ENCODE results near the gene PLRG1.

PLRG1 gene

DNA sequence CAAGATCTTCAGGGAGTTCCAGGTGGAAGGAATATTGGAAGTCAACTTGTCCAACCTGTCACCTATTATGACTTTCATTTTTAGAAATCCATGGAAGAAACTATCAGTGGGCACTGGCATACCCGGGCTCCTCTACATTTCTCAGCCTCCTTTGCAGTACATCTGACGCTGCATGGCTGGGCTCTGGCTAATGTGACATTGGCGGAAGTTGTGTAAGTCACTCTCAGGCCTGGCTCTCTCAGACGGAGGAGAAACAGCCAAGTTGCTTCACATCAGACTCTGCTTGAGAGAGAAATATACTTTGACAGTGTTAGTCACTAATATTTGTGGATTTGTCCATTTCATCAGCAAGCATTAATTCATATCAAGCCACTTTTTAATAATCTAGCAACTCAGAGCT is 63.1 kb downstream of the PLRG1 start (continued):
- TF ChIP-seq ZNF121 (tag by site-specific recombination; IDR thresholded peaks at IDR 0.05) (no peak), ZNF658 (tag by site-specific recombination; IDR thresholded peaks at IDR 0.05) (no peak), ZNF114 (tag by site-specific recombination; IDR thresholded peaks at IDR 0.05) (no peak), TRIM28 (IDR thresholded peaks at IDR 0.05; ENCODE audit: borderline replicate concordance, low read length) (no peak), ZNF501 (tag by site-specific recombination; IDR thresholded peaks at IDR 0.05) (no peak), PRDM1 (tag by site-specific recombination; IDR thresholded peaks at IDR 0.05) (no peak), ZNF664 (tag by site-specific recombination; IDR thresholded peaks at IDR 0.05) (no peak), ZNF48 (tag by site-specific recombination; IDR thresholded peaks at IDR 0.05) (no peak)

DNA sequence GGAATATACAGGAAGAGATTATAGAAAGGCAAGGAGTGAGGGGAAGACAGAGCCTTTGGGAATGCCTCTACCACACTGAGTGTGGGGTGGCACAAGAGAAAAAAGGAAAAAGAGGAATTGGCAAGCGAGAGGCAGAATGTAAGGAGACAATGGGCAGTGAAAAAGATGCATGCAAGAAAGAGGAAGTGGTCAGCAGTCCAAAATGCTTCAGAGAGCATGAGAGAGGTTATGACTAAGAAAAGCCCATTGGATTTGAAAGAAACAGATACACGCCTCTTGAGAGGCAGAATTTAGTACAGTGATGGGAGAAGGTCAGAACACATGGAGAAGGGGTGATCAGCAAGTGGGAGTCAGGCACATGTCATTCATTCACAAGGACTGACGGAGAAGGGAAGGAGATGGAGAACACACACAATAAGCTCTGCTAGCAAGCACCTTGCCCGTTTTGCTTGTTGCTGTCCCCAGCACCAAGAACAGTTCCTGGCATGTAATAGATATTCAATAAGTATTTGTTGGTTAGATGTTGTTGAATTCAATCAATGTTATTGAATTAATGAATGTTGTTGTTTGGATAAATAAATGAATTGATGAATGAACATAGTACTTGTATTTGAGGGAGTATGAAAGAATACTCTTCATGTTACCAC is 65.0 kb downstream of the PLRG1 start:
- Histone ChIP-seq H3K36me3 (ENCODE audit: control insufficient read depth in 2 of 2, insufficient read depth in 1 of 2, low read length in 2 of 2) (no peaks in the 10 kb centered on the region), H3K4me1 (ENCODE audit: control insufficient read depth, insufficient read depth, low read length) (no peaks in the 10 kb centered on the region), H3K4me3 (ENCODE audit: low read depth, low read length) (no peak overlapping the region), H3K27ac (ENCODE audit: extremely low read depth, low read depth, low read length) (no peak overlapping the region), H3K9me3 (ENCODE audit: control insufficient read depth, insufficient read depth, low read depth, low read length) (no peaks in the 10 kb centered on the region)
- ChIA-PET CTCF (interaction anchor here (1.3 kb wide), 1 partner anchor 17 kb away, joined by 4 read pairs; no protein-coding TSS in a partner anchor), POLR2A (no interaction called here)
- TF ChIP-seq GLIS2 (tag by site-specific recombination; IDR thresholded peaks at IDR 0.05) (no peak), TCF7L2 (IDR thresholded peaks at IDR 0.05; ENCODE audit: borderline replicate concordance, low read depth, low read length) (no peak), ZNF596 (tag by site-specific recombination; IDR thresholded peaks at IDR 0.05) (no peak), HOXC10 (CRISPR knock-in tag; IDR thresholded peaks at IDR 0.05) (no peak), ZNF302 (tag by site-specific recombination; IDR thresholded peaks at IDR 0.05; ENCODE audit: low read depth) (no peak), ZNF214 (tag by site-specific recombination; IDR thresholded peaks at IDR 0.05; ENCODE audit: borderline replicate concordance) (no peak), ZNF239 (tag by site-specific recombination; IDR thresholded peaks at IDR 0.05) (no peak), IKZF3 (tag by site-specific recombination; IDR thresholded peaks at IDR 0.05) (no peak), ZNF623 (tag by site-specific recombination; IDR thresholded peaks at IDR 0.05) (no peak), ZBTB17 (tag by site-specific recombination; IDR thresholded peaks at IDR 0.05) (no peak), ZNF610 (tag by site-specific recombination; IDR thresholded peaks at IDR 0.05; ENCODE audit: borderline replicate concordance) (no peak), KLF10 (tag by site-specific recombination; IDR thresholded peaks at IDR 0.05) (no peak), ZNF701 (tag by site-specific recombination; IDR thresholded peaks at IDR 0.05) (no peak), ZNF670 (tag by site-specific recombination; IDR thresholded peaks at IDR 0.05; ENCODE audit: low read depth) (no peak), GLI2 (tag by site-specific recombination; IDR thresholded peaks at IDR 0.05; ENCODE audit: borderline replicate concordance, low read depth) (no peak), SCRT1 (tag by site-specific recombination; IDR thresholded peaks at IDR 0.05; ENCODE audit: borderline replicate concordance) (no peak)
- TF ChIP-seq, protein P1, sequence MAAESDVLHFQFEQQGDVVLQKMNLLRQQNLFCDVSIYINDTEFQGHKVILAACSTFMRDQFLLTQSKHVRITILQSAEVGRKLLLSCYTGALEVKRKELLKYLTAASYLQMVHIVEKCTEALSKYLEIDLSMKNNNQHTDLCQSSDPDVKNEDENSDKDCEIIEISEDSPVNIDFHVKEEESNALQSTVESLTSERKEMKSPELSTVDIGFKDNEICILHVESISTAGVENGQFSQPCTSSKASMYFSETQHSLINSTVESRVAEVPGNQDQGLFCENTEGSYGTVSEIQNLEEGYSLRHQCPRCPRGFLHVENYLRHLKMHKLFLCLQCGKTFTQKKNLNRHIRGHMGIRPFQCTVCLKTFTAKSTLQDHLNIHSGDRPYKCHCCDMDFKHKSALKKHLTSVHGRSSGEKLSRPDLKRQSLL (tag by site-specific recombination; IDR thresholded peaks at IDR 0.05) = no peak
- TF ChIP-seq, protein P2, sequence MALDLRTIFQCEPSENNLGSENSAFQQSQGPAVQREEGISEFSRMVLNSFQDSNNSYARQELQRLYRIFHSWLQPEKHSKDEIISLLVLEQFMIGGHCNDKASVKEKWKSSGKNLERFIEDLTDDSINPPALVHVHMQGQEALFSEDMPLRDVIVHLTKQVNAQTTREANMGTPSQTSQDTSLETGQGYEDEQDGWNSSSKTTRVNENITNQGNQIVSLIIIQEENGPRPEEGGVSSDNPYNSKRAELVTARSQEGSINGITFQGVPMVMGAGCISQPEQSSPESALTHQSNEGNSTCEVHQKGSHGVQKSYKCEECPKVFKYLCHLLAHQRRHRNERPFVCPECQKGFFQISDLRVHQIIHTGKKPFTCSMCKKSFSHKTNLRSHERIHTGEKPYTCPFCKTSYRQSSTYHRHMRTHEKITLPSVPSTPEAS (tag by site-specific recombination; IDR thresholded peaks at IDR 0.05) = no peak
- TF ChIP-seq, protein P3, sequence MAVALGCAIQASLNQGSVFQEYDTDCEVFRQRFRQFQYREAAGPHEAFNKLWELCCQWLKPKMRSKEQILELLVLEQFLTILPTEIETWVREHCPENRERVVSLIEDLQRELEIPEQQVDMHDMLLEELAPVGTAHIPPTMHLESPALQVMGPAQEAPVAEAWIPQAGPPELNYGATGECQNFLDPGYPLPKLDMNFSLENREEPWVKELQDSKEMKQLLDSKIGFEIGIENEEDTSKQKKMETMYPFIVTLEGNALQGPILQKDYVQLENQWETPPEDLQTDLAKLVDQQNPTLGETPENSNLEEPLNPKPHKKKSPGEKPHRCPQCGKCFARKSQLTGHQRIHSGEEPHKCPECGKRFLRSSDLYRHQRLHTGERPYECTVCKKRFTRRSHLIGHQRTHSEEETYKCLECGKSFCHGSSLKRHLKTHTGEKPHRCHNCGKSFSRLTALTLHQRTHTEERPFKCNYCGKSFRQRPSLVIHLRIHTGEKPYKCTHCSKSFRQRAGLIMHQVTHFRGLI (tag by site-specific recombination; IDR thresholded peaks at IDR 0.05) = no peak
- TF ChIP-seq, protein P4, sequence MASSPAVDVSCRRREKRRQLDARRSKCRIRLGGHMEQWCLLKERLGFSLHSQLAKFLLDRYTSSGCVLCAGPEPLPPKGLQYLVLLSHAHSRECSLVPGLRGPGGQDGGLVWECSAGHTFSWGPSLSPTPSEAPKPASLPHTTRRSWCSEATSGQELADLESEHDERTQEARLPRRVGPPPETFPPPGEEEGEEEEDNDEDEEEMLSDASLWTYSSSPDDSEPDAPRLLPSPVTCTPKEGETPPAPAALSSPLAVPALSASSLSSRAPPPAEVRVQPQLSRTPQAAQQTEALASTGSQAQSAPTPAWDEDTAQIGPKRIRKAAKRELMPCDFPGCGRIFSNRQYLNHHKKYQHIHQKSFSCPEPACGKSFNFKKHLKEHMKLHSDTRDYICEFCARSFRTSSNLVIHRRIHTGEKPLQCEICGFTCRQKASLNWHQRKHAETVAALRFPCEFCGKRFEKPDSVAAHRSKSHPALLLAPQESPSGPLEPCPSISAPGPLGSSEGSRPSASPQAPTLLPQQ (tag by site-specific recombination; IDR thresholded peaks at IDR 0.05) = no peak
